SW480 (cell line): Measurements from ENCODE around the gene CTXND1.
"Not testable (repeated sequence)": the region's sequence is repeated elsewhere in the genome, so short reads cannot be mapped to it uniquely, and the experiment has no call there.

Experiments used
- DNase-seq: peaks from one replicate; pipeline ENCODE4 v3.0.0-alpha.2; 2016; ENCODE audit warnings: low spot score

The CTXND1 gene

GRCh38 chr15:80252121-80252518, at the start of gene CTXND1:
Gene CTXND1 (minus strand): TSS chr15:80252213. CDS start chr15:80201949, 50,264 bp downstream.
- no peak for DNase-seq

- DNase-seq = no peak
Measured at GRCh38 chr15:80301472-80301871, 49.5 kb upstream of the CTXND1 start.

- DNase-seq = not testable (repeated sequence)
Measured at GRCh38 chr15:80295777-80296176, 43.8 kb upstream of the CTXND1 start.

DNA sequence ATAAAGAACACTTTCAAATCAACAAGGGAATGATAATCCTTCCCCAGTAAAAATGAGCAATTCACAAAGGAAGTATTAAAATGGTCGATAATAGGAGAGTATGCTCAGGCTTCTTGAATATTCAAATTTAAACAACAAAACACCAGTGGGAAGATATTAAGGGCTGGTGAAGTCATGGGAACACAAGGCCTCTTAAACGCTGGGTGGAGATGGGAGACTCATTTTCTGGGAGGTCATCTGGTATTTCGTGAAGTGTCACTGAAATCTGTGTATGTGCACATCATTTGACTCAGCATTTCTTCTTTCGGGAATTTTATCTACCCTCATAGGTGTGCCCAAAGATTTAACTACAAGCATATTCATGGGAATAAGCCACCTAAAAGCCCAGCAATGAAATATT, 40.1 kb upstream of the CTXND1 start:
- DNase-seq = no peak

GRCh38 chr15:80290891-80291290, 38.9 kb upstream of the CTXND1 start:
- DNase-seq = not testable (repeated sequence)

- no peak for DNase-seq
Measured at GRCh38 chr15:80289528-80290495, 37.8 kb upstream of the CTXND1 start.

DNA sequence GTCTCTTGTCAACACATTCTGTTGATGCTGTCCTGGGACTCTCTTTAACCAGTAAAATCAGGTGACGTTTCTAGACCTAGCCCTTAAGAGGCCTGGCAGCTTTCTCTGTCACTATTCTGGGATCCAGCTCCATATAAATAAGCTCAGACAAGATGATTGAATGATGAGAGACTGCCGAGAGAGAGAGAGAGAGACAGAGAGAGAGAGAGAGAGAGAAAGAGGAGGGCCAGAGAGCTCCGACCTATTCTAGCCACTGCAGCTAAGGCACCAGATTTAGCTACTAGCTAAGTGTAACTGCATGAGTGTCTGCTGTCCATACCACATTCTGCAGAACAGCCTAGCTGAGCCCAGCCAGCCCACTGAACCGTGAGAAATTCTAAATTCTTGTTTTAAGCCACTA, 36.1 kb upstream of the CTXND1 start:
- DNase-seq = no peak

- DNase-seq = no peak
Measured at GRCh38 chr15:80286055-80286454, 34.0 kb upstream of the CTXND1 start.

GRCh38 chr15:80285379-80285778, 33.4 kb upstream of the CTXND1 start:
- DNase-seq = no peak

GRCh38 chr15:80283531-80283930, 31.5 kb upstream of the CTXND1 start:
- no peak for DNase-seq

- no peak for DNase-seq
Measured at GRCh38 chr15:80277147-80277546, 25.1 kb upstream of the CTXND1 start.

DNA sequence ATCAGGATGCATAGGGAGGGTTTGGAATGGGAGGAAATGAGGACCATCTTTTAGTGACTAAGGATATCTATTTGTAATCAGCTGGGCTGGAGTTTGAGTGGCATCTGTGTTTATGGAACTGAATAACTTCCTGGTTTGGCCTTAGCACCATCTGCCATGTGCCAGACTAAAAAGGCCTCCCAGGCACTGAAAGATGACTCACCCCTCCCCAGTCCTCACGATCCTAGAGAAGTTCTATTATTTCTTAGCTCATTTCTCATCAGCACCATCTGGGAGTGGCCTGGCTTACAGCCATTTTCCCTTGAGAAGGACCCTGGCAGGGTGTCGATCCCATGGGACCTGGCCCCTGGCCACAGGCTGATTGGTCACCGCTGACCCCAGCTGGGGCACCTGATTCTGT, 23.9 kb upstream of the CTXND1 start:
- DNase-seq = peak; percentile 13

- no peak for DNase-seq
Measured at GRCh38 chr15:80274996-80275395, 23.0 kb upstream of the CTXND1 start.

GRCh38 chr15:80274554-80274953, 22.5 kb upstream of the CTXND1 start:
- DNase-seq = no peak

DNA sequence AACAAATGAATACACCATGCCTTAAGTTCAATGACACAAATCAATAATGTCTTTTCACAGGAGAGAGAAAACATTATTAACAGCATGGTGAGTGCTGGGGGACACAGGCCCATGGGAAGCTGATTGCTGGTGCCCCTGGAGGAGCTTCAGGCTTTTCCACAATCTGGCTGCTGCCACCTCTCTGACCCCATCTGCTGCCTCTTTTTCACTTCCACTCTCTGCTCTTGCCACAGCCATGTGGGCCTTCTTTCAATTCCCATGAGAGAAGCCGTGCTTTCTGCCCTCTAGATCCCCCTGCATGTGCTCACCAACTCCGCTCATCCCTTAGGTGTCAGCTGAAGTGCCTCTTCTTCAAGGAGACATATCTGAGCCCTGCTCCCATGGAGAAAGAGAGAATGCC, 21.0 kb upstream of the CTXND1 start:
- no peak for DNase-seq

DNA sequence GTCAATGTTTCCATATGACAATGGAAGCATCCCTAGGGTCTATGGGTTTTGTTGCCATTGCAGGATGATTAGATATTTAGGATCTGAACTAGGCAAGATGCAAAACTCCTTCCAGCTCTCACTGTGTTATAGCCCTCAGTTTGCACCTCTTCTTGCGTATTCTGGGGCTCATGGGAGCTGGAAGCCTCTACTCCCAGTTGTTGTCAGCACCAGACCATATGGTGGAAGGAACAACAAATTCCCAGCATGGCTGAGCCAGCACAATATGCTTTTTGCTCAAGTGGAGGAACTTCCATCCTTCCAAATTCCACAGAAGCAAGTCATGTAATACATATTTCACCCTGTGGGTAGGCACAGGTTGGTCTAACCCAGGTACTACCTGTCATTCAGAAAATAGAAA, 18.5 kb upstream of the CTXND1 start:
- DNase-seq = no peak

GRCh38 chr15:80268101-80268500, 16.1 kb upstream of the CTXND1 start:
- DNase-seq = no peak

GRCh38 chr15:80267658-80268057, 15.6 kb upstream of the CTXND1 start:
- DNase-seq = no peak

DNA sequence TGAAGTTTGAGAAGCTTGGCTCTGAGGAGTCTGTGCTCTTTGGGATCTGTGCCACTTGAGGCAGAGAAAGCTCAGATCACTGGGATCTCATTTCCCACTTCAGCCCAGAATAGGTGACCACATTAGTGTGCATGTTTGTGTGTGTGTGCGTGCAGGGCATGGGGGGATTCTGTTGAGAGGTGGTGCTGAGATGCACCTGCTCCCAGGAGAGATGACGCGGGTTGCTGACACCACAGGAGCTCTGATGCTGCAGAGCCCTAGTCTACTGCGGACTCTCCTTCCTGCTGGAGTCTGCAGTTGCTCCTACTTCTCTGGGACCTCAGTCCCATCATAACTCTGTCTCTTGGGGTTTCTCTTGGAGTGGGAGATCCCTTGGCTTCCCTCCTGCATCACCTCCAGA, 14.7 kb upstream of the CTXND1 start:
- no peak for DNase-seq

DNA sequence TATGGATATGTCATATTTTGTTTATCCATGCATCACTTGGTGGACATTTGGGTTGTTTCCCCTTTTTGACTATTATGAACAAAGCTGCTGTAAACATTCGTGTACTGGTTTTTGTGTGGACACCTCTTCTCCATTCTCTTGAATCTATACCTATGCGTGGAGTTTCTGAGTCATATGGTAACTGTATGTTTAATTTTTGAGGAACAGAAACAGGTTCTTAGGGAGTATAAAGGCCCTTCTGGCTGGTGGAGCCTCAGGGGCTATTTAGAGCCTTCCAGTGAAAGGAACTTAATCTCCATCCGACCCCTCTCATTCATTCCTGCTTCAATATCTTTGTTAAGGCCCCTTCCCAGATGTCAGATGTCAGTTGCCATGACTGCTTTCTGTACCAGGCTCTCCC, 14.1 kb upstream of the CTXND1 start:
- DNase-seq = no peak

GRCh38 chr15:80265021-80265420, 13.0 kb upstream of the CTXND1 start:
- no peak for DNase-seq

- peak; percentile 12 for DNase-seq
Measured at GRCh38 chr15:80264031-80264430, 12.0 kb upstream of the CTXND1 start.

GRCh38 chr15:80260551-80260950, 8.5 kb upstream of the CTXND1 start:
- no peak for DNase-seq
